Spleen (tissue), 13 donors: ENCODE measurements around the gene RAB7B. TPM values are rescaled to one million over a fixed set of nuclear protein-coding genes. Genes with fewer than 3 reads are reported as not detected.
"Not testable (repeated sequence)": the region's sequence is repeated elsewhere in the genome, so short reads cannot be mapped to it uniquely, and the experiment has no call there.

Experiments used
- DNase-seq: peaks from one replicate; pipeline ENCODE4 v3.0.0-alpha.2; 2020
- H3K27ac ChIP-seq, 8 donors: fragments of 200-600 bp; sonication (generic) in 7 of 8; 1 replicate in 4 of 8; 2 replicates in 4 of 8; pipeline versions ENCODE4 v1.5.0 to v1.8.0; 2016 to 2021; ENCODE audit warnings: inconsistent platforms in 4 of 8, mild to moderate bottlenecking in 4 of 8, moderate library complexity in 1 of 8
- H3K27me3 ChIP-seq, 7 donors: fragments of 200-600 bp; sonication (generic) in 6 of 7; replicated peaks in 1 of 7; 1 replicate in 4 of 7; 2 replicates in 3 of 7; pipeline versions ENCODE4 v1.5.0 to v1.8.0; 2016 to 2021; ENCODE audit warnings: inconsistent platforms in 3 of 7, mild to moderate bottlenecking in 1 of 7
- H3K36me3 ChIP-seq, 6 donors: fragments of 200-600 bp; sonication (generic) in 5 of 6; 1 replicate in 4 of 6; 2 replicates in 2 of 6; pipeline versions ENCODE4 v1.5.0 to v1.8.0; 2016 to 2021; ENCODE audit warnings: inconsistent platforms in 2 of 6
- H3K4me1 ChIP-seq, 6 donors: fragments of 200-600 bp; sonication (generic) in 5 of 6; 1 replicate in 3 of 6; 2 replicates in 3 of 6; pipeline versions ENCODE4 v1.5.0 to v1.8.0; 2016 to 2021; ENCODE audit warnings: inconsistent platforms in 3 of 6
- H3K4me3 ChIP-seq, 8 donors: fragments of 200-600 bp; sonication (generic) in 7 of 8; 1 replicate in 4 of 8; 2 replicates in 4 of 8; pipeline versions ENCODE4 v1.5.0 to v1.8.0; 2016 to 2021; ENCODE audit warnings: inconsistent platforms in 4 of 8, mild to moderate bottlenecking in 4 of 8, moderate library complexity in 2 of 8
- H3K9me3 ChIP-seq, 8 donors: fragments of 200-600 bp; sonication (generic) in 7 of 8; 1 replicate in 4 of 8; 2 replicates in 4 of 8; pipeline versions ENCODE4 v1.5.0 to v1.8.0; 2016 to 2021; ENCODE audit warnings: inconsistent platforms in 4 of 8
- CTCF ChIP-seq, 11 experiments: fragments of 200-600 bp in 7 of 11; fragments of 450-650 bp in 4 of 11; sonication (generic) in 4 of 11; IDR thresholded peaks in 8 of 11; conservative IDR thresholded peaks in 3 of 11; 1 replicate in 7 of 11; 2 replicates in 4 of 11; pipeline versions ENCODE4 v1.4.0 to v1.8.0; 2016 to 2021; ENCODE audit warnings: antibody characterized with exemption in 11 of 11, inconsistent platforms in 4 of 11, mild to moderate bottlenecking in 1 of 11
- POLR2A ChIP-seq, 3 donors: fragments of 450-650 bp; IDR thresholded peaks; one replicate each; pipeline ENCODE4 v1.5.1; 2017; ENCODE audit warnings: antibody characterized with exemption in 3 of 3, mild to moderate bottlenecking in 1 of 3
- POLR2AphosphoS5 ChIP-seq, 3 donors: sonication (generic); formaldehyde crosslinking; IDR thresholded peaks; one replicate each; pipeline ENCODE4 v1.5.1; 2017; ENCODE audit warnings: antibody characterized with exemption in 3 of 3
- WGBS, 5 donors: extraction: QIAGEN DNeasy Blood & Tissue Kit in 3 of 5; methylation state at CpG; one replicate each; pipeline versions ENCODE4 v1.1.5 to v1.1.7; 2013 to 2018; 5-methylcytosine and 5-hydroxymethylcytosine counted together
- intact Hi-C: fragments of 100-400 bp; cut with DNase I; formaldehyde crosslinking; loops from one replicate; pipeline ENCODE4 v1.15.0; 2023; ENCODE audit warnings: low total_unique reads
- long read RNA-seq, 2 donors: transcript quantifications; one replicate each; lab custom pipeline, GENCODE V29; 2026
- polyA plus RNA-seq, 3 donors: library from polyadenylated mRNA; stranded (reverse); fragments of 200-250 nt; gene quantifications; one replicate each; pipeline ENCODE4 v1.2.1, GENCODE V29; 2013
- total RNA-seq, 7 donors: library from RNA; depleted of rRNA in 3 of 7; stranded (reverse); fragments of >200 nt in 3 of 7; fragmentation: NEBNext Ultra II Directional in 4 of 7; extraction: Animal tissue kit (Norgen Biotek cat#: 25700) in 4 of 7; gene quantifications; one replicate each; pipeline versions ENCODE4 v1.1.0 to v1.2.1, GENCODE V29; 2016 to 2021
- donor health status: healthy with polysubstance abuse.
- donor health status: DM: no; HTN: no; CAD: no; lungs with moderate emphysema.
- donor health status: DM: no; HTN: no; CAD: no.
- donor health status: Bipolar disorder and iron deficiency.
- donor health status: healthy.
- donor health status: DM: no; HTN: no; CAD: no.
- donor health status: DM: yes; HTN: yes; CAD: no.

RAB7B gene, protein sequence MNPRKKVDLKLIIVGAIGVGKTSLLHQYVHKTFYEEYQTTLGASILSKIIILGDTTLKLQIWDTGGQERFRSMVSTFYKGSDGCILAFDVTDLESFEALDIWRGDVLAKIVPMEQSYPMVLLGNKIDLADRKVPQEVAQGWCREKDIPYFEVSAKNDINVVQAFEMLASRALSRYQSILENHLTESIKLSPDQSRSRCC
- 1 to 10 TPM in 6 of 7 donors, under 1 TPM in 1; 0.34 to 3.2 (median 2.6) TPM for total RNA-seq
- 1 to 10 TPM in 1 of 3 donors, under 1 TPM in 2; 0.67 to 2.0 (median 0.85) TPM for polyA plus RNA-seq
- long read RNA-seq, donor 1, partial matches to known transcripts: 0 of 2 reads
- long read RNA-seq, donor 1, other reads (novel, unspliced or antisense): 0 of 2 reads
- long read RNA-seq, donor 2, partial matches to known transcripts: 0 of 1 reads
- long read RNA-seq, donor 2, other reads (novel, unspliced or antisense): 0 of 1 reads

DNA sequence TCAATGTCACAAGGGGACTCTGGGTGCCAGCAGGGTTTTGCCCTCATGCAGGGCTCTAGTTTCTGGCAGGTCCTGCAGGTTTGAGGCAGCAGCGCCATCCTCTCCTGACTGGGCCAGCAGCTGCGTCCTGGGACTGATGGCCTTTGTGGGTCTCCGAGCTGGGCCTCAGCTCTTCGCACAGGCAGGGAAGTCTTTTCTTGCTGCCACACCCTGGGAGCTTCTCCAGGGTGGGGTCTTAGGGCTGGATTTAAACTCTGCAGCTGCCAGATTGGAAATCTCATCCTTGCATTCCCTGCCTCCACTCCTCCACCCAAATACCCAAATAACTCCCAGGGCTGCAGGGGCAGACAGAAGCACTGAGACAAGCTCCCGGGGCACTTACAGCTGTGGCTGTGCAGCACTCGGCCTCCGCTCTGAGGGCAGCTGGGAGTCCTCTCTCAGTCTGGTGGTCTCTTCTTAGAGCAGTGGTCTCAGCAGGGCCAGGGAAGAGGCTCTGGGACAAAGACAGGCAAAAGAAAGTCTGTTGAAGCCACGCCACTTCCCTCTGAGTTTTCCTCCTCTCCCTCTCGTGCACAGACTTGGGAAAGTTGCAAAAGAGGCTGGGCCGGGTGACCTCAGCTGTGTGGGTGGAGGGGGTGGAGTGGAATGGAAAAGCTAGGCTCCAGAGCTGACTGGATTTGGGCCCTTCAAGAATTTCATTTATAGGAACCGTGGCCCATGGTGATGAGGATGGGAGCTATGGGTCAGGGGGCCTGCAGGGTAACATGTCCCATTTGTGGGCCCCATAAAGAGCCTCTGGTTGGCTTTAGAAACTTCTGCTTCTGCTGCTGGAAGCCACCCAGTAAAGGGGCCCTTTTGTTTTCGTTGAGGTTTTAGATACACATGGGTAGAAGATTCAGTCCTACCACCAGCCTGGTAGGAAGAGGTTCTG lies at the start of gene RAB7B:
RAB7B (minus strand) TSS at position 525 of the 931 bp plus-strand sequence. CDS start 9,260 bp downstream, outside the sequence.
- intact Hi-C loops: no loop called here
- H3K36me3 ChIP-seq: no peaks in the 10 kb centered on the region
- no peaks in the 10 kb centered on the region for H3K27me3 ChIP-seq
- peak within 1 kb of the TSS in 3 of 8 donors; percentile 11 to 27 (median 17) for H3K4me3 ChIP-seq
- H3K27ac ChIP-seq: peak within 1 kb of the TSS in 7 of 8 donors; percentile 10 to 67 (median 30)
- 48 to 60% (median 55%) methylated on average over 8 to 12 of the region's 12 CpGs for WGBS, 5 donors
- TF ChIP-seq CTCF (IDR thresholded peaks at IDR 0.05 in 8 of 11, conservative IDR thresholded peaks at IDR 0.05 in 3 of 11) (no peak), POLR2A (IDR thresholded peaks at IDR 0.05) (no peak), POLR2AphosphoS5 (IDR thresholded peaks at IDR 0.05) (no peak)
- peaks cover 0 to 26% (median 13%) of the 10 kb centered on the region in 6 donors for H3K4me1 ChIP-seq
- no peaks in the 10 kb centered on the region for H3K9me3 ChIP-seq
- no peak for DNase-seq

DNA sequence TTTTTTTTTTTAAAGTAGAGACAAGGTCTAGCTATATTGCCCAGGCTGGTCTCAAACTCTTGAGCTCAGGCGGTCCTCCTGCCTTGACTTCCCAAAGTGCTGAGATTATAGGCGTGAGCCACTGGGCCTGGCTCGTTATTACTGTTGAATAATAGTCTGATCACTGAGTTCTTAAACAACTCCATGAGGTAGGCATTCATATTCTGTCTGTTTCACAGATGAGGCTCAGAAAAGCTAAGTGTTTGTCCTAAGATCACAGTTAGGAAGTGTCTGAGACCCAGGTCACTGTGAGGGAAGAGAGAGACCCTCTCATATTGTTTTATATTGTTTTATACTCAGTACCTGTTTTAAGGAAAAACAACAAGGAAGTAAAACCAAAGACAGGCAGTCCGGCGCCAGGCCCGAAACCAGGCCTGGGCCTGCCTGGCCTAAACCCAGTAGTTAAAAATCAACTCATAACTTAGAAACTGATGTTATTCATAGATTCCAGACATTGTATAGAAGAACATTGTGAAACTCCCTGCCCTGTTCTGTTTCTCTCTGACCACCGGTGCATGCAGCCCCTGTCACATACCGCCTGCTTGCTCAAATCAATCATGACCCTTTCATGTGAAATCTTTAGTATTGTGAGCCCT lies 49.2 kb upstream of the RAB7B start:
- H3K27me3 ChIP-seq, intact Hi-C loops, H3K36me3 ChIP-seq, H3K9me3 ChIP-seq, H3K4me3 ChIP-seq, DNase-seq: not testable (repeated sequence)
- Histone ChIP-seq H3K27ac (peak overlapping the region in 7 of 8 donors; percentile 16 to 90 (median 78)), H3K4me1 (peaks cover 9 to 68% (median 42%) of the 10 kb centered on the region in 6 donors)
- WGBS, 5 donors: 67 to 89% (median 75%) methylated on average over 4 to 6 of the region's 8 CpGs

- DNase-seq: peak; percentile 90
- Histone ChIP-seq H3K36me3 (no peaks in the 10 kb centered on the region), H3K4me3 (no peak overlapping the region), H3K27ac (peak overlapping the region in 7 of 8 donors; percentile 47 to 90 (median 78)), H3K4me1 (peaks cover 9 to 79% (median 50%) of the 10 kb centered on the region in 6 donors), H3K27me3 (no peaks in the 10 kb centered on the region), H3K9me3 (no peaks in the 10 kb centered on the region)
- intact Hi-C loops: no loop called here
- TF ChIP-seq CTCF (IDR thresholded peaks at IDR 0.05 in 8 of 11, conservative IDR thresholded peaks at IDR 0.05 in 3 of 11) (no peak), POLR2A (IDR thresholded peaks at IDR 0.05) (no peak), POLR2AphosphoS5 (IDR thresholded peaks at IDR 0.05) (peak; percentile 65 to 89 (median 85))
- 21 to 40% (median 31%) methylated on average over 6 of the region's 6 CpGs for WGBS, 5 donors
Observed at GRCh38 chr1:206050655-206051235, 47.5 kb upstream of the RAB7B start.
